Psoas muscle (tissue), 8 donors: ENCODE results near the gene HOXB4. TPM values are rescaled to one million over a fixed set of nuclear protein-coding genes. Genes with fewer than 3 reads are reported as not detected.

Experiments used
- ATAC-seq, 4 donors: fragments of 200-7000 bp; cut with Tn5 transposase; one replicate each; pipeline ENCODE4 v1.9.1; 2020; ENCODE audit warnings: moderate library complexity in 3 of 4, mild to moderate bottlenecking in 2 of 4
- DNase-seq, 2 donors: peaks; one replicate each; pipeline ENCODE4 v3.0.0-alpha.2; 2020
- H3K27ac ChIP-seq: fragments of 200-600 bp; one replicate; pipeline ENCODE4 v1.8.0; 2022
- H3K27me3 ChIP-seq, 3 donors: fragments of 200-600 bp in 1 of 3; one replicate each; pipeline versions ENCODE4 v1.6.1 to v1.8.0; 2013 to 2022; ENCODE audit warnings: low read length in 2 of 3, mild to moderate bottlenecking in 2 of 3, moderate library complexity in 1 of 3; ENCODE audit not compliant: insufficient read depth in 3 of 3
- H3K36me3 ChIP-seq, 2 donors: fragments of 200-600 bp in 1 of 2; one replicate each; pipeline versions ENCODE4 v1.6.1 to v1.8.0; 2013 to 2022; ENCODE audit warnings: low read depth in 1 of 2, mild to moderate bottlenecking in 1 of 2, moderate library complexity in 1 of 2; ENCODE audit not compliant: insufficient read depth in 1 of 2
- H3K4me1 ChIP-seq: fragments of 200-600 bp; one replicate; pipeline ENCODE4 v1.8.0; 2022
- H3K4me3 ChIP-seq: fragments of 200-600 bp; one replicate; pipeline ENCODE4 v1.8.0; 2022; ENCODE audit warnings: mild to moderate bottlenecking
- H3K9me3 ChIP-seq: fragments of 200-600 bp; one replicate; pipeline ENCODE4 v1.8.0; 2022
- WGBS, 3 donors: extraction: QIAGEN DNeasy Blood & Tissue Kit; methylation state at CpG; one replicate each; pipeline versions ENCODE4 v1.1.6 to v1.1.7; 2013; 5-methylcytosine and 5-hydroxymethylcytosine counted together
- intact Hi-C, 2 donors: fragments of 100-400 bp; cut with DNase I; formaldehyde crosslinking; loops; one replicate each; pipeline versions ENCODE4 v1.11.0 to v1.14.2; 2022
- polyA plus RNA-seq, 3 donors: library from polyadenylated mRNA; stranded (reverse); fragments of 200-250 nt; gene quantifications; one replicate each; pipeline ENCODE4 v1.2.3, GENCODE V29; 2013
- total RNA-seq, 4 donors: library from RNA; stranded (reverse); fragmentation: NEBNext Ultra II Directional in 2 of 4; extraction: Animal tissue kit (Norgen Biotek cat#: 25700) in 2 of 4; gene quantifications; one replicate each; pipeline versions ENCODE4 v1.2.1 to v1.2.4, GENCODE V29; 2021 to 2023
- TF ChIP-seq, protein P1 (sequence below): fragments of 200-600 bp; IDR thresholded peaks from one replicate; pipeline ENCODE4 v1.8.0; 2022; ENCODE audit warnings: antibody characterized with exemption
- donor health status: healthy with polysubstance abuse.
- donor health status: DM: no; HTN: no; CAD: no; lungs with moderate emphysema.
- donor health status: Bipolar disorder and iron deficiency.
- donor health status: healthy.
- donor health status: DM: yes; HTN: yes; CAD: no.
- donor health status: DM: no; HTN: no; CAD: no.
- donor health status: DM: no; HTN: no; CAD: no.
- donor health status: DM: yes; HTN: yes; CAD: no.

Gene HOXB4
- total and polyA plus RNA-seq, 7 donors = 0.38 to 4.0 (median 0.89) TPM

DNA sequence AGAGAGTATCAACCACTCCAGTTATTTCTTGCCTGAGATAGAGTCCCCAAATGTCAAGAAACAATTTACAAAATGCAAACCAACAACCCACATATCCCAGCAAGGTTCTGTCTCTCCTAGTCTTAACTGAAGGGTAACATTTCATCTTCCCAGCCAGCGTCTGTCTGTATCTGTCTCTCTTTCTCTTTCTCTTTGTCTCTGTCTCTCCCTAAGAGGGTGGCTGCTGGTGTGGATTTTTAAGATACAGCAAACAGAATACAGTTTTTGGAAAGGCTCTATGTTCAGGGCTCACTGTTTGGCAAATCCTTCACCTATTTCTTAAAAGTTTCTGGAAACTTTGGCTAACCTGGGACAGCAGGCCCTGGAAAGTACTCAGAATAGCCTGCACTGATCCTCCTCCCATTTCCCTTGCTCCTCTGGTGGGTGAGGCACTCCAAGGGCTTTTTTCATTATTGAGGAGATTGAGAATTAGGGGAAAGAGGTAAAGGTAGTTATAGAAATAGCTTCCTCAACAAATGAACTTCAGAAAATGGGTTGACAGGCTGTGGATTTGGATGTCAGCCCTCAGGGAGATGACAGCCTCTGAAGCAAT lies 6.2 kb downstream of the HOXB4 start:
- Histone ChIP-seq H3K27ac (peak overlapping the region; percentile 10), H3K4me3 (no peak overlapping the region), H3K4me1 (no peaks in the 10 kb centered on the region), H3K9me3 (no peaks in the 10 kb centered on the region), H3K27me3 (peaks cover 4 to 77% (median 17%) of the 10 kb centered on the region in 3 donors), H3K36me3 (no peaks in the 10 kb centered on the region)
- DNase-seq = no peak
- TF ChIP-seq, protein P1, sequence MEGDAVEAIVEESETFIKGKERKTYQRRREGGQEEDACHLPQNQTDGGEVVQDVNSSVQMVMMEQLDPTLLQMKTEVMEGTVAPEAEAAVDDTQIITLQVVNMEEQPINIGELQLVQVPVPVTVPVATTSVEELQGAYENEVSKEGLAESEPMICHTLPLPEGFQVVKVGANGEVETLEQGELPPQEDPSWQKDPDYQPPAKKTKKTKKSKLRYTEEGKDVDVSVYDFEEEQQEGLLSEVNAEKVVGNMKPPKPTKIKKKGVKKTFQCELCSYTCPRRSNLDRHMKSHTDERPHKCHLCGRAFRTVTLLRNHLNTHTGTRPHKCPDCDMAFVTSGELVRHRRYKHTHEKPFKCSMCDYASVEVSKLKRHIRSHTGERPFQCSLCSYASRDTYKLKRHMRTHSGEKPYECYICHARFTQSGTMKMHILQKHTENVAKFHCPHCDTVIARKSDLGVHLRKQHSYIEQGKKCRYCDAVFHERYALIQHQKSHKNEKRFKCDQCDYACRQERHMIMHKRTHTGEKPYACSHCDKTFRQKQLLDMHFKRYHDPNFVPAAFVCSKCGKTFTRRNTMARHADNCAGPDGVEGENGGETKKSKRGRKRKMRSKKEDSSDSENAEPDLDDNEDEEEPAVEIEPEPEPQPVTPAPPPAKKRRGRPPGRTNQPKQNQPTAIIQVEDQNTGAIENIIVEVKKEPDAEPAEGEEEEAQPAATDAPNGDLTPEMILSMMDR = no peak
- 76 to 91% (median 88%) methylated on average over 1 of the region's 1 CpG for WGBS, 3 donors
- ATAC-seq = no peak
- intact Hi-C loops = no loop called here

DNA sequence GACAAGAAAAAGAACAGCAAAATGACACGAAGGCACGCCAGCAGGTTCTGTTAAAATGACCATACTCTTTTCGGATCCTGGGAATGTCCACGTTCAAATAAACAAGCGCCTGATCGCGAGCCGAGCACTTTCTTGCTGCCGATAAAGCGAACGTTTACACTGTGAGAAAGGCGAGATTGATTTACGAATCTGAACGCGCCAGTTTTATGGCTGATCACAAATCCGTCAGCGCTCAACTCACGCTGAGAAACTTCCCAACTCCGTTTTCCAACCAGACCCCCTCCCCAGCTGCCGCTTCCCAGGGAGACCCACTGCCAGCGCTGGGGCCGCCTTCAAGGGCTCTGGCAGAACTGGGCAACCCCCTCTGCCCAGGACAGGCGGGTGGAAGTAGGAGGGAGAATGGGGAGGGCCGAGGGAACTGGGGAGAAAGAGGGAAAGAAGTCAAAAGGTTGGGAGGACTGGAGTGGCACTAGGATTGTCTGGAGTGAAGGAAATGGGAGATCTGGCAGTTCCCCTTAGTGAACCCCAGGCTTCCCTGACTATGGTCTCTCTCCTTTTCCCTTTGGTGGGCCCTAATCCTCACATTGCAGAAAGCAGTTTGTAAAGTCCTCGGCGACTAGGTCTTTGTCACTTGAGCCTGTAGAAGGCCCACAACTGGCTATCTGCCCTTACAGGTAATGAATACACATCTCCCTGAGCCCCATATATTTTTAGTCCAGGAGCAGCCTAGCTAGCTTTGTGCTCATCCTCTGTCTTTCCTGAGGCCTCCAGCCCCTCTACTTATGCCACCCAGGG lies 6.9 kb downstream of the HOXB4 start:
- ATAC-seq = no peak
- Histone ChIP-seq H3K9me3 (no peaks in the 10 kb centered on the region), H3K4me3 (peak overlapping the region; percentile 19), H3K27ac (peak overlapping the region; percentile 10), H3K27me3 (peaks cover 4 to 70% (median 18%) of the 10 kb centered on the region in 3 donors), H3K36me3 (no peaks in the 10 kb centered on the region), H3K4me1 (no peaks in the 10 kb centered on the region)
- intact Hi-C loops = no loop called here
- TF ChIP-seq, protein P1 = no peak
- 56 to 61% (median 59%) methylated on average over 26 of the region's 26 CpGs for WGBS, 3 donors
- DNase-seq = no peak

DNA sequence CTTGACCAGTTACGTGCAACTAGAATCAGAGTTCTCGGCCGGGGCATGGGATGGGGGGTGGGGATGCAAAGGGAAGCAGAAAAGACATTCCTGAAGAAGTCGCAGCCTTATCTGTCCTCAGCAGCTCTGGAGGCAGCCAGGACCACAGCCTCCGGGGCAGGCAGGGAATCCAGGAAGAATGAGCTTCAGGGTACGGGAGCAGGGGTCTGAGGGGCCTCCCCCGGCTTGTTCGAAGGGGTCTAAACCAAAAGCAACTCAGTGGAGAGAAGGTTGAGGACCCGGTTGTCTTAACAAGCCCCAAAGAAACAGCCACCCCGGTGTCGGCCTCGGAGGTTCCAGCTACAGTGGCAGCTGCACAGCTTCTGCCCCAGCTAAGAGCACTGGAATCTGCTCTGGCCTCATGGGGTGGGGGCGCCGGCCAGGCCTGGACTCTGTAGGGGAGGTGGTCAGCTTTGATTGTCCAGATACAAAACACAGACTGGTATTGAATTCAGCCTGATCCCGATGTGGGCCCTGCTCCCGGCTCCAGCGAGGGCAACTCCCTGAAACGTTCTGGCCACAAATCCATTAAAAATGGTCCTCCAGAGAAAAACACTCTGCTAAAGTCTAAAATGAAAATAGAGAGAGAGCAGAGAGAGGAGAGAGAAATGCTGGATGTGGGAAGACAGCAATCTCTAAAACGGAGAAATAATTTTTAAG lies 7.7 kb downstream of the HOXB4 start:
- Histone ChIP-seq H3K27me3 (peaks cover 4 to 66% (median 15%) of the 10 kb centered on the region in 3 donors), H3K4me3 (peak overlapping the region; percentile 19), H3K27ac (peak overlapping the region; percentile 14), H3K36me3 (no peaks in the 10 kb centered on the region), H3K9me3 (no peaks in the 10 kb centered on the region), H3K4me1 (no peaks in the 10 kb centered on the region)
- peak in 1 of 4 donors; percentile 24 for ATAC-seq
- 34 to 42% (median 37%) methylated on average over 19 of the region's 19 CpGs for WGBS, 3 donors
- intact Hi-C loops = no loop called here
- TF ChIP-seq, protein P1 = no peak
- no peak for DNase-seq

DNA sequence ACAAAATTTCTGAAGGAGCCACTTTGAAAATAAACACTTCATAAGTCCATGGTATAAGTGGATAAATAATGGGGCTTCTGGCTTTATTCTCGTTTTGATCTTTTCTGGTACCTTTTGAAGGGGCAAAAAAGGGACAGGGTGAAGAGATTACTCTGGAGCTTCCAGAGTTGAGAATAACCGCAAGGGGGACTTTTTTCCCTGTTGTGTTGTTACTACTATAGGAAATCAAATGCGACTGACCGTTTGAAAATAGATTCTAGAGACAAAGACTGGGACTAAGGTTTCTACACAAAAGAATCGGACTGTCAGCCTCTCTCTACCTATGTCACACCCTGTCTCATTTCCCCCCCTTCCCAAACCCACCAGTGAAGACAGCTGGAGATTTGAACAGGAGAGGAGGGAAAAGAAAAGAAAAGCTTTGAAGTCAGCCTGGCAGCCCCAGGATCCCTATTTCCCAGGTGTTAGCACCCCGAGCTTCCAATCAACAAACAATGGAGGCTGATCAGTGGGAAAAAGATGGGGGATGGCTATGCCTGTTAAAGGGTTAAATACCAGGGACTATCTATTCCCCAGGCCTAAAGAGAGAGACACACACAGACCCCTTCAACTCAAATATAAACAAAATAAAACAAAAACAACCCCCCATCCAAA lies 8.4 kb downstream of the HOXB4 start:
- DNase-seq (no peak), ATAC-seq (no peak)
- Histone ChIP-seq H3K4me3 (peak overlapping the region; percentile 19), H3K27me3 (peaks cover 4 to 66% (median 15%) of the 10 kb centered on the region in 3 donors), H3K36me3 (no peaks in the 10 kb centered on the region), H3K9me3 (no peaks in the 10 kb centered on the region), H3K4me1 (no peaks in the 10 kb centered on the region), H3K27ac (peak overlapping the region; percentile 14)
- WGBS, 3 donors = 54 to 64% (median 57%) methylated on average over 6 of the region's 6 CpGs
- TF ChIP-seq, protein P1 = no peak
- intact Hi-C loops = no loop called here
